Measurements from ENCODE around the gene PIK3AP1. TPM values are rescaled to one million over a fixed set of nuclear protein-coding genes. Genes with fewer than 3 reads are reported as not detected.
"Not testable (repeated sequence)": the region's sequence is repeated elsewhere in the genome, so short reads cannot be mapped to it uniquely, and the experiment has no call there.

PIK3AP1 gene
- total RNA-seq, 3 donors from 2014 or later = 9.8 to 26.9 (median 14.2) TPM

DNA sequence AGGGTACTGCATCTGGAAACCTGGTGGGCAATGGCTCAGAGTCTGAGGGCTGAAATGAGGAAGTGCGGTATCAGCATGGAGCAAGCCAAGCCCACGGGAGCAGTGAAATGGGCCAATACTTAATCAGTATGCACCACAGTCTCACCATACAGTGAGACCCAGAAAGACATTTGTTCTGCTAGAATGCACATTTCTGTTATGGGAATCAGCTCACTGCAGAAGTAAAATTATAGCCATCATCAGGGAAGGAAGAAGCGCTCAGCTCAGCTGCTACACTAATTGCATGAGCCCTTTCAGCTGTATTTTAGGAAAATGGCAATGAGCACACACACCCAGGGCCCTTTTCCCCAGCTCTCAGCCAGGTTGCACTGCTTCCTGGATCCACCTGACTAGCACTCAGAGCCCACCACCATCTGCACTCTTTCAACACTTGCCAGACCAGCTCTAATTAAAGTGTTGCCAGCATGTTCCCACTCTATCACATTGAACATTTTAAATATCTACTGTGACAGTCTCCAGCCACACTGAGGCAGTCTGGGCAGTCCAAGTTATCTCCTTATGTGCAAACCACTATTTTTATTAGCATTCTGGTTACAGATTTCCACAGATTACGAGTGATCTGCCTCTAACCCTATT is 44.2 kb upstream of the PIK3AP1 start:
- Histone ChIP-seq H3K36me3 (no peaks in the 10 kb centered on the region), H3K4me1 (no peaks in the 10 kb centered on the region), H3K9me3 (no peaks in the 10 kb centered on the region), H3K27me3 (no peaks in the 10 kb centered on the region), H3K27ac (no peak overlapping the region), H3K4me3 (no peak overlapping the region)
- intact Hi-C loops (cut with DNase I; ENCODE audit: low total_unique reads) = no loop called here
- no peak for DNase-seq (ENCODE audit: low spot score in 2 of 2)
- TF ChIP-seq POLR2A (IDR thresholded peaks at IDR 0.05) (no peak), POLR2AphosphoS5 (IDR thresholded peaks at IDR 0.05) (no peak)
- TF ChIP-seq, protein P1, sequence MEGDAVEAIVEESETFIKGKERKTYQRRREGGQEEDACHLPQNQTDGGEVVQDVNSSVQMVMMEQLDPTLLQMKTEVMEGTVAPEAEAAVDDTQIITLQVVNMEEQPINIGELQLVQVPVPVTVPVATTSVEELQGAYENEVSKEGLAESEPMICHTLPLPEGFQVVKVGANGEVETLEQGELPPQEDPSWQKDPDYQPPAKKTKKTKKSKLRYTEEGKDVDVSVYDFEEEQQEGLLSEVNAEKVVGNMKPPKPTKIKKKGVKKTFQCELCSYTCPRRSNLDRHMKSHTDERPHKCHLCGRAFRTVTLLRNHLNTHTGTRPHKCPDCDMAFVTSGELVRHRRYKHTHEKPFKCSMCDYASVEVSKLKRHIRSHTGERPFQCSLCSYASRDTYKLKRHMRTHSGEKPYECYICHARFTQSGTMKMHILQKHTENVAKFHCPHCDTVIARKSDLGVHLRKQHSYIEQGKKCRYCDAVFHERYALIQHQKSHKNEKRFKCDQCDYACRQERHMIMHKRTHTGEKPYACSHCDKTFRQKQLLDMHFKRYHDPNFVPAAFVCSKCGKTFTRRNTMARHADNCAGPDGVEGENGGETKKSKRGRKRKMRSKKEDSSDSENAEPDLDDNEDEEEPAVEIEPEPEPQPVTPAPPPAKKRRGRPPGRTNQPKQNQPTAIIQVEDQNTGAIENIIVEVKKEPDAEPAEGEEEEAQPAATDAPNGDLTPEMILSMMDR (IDR thresholded peaks at IDR 0.05) = no peak

DNA sequence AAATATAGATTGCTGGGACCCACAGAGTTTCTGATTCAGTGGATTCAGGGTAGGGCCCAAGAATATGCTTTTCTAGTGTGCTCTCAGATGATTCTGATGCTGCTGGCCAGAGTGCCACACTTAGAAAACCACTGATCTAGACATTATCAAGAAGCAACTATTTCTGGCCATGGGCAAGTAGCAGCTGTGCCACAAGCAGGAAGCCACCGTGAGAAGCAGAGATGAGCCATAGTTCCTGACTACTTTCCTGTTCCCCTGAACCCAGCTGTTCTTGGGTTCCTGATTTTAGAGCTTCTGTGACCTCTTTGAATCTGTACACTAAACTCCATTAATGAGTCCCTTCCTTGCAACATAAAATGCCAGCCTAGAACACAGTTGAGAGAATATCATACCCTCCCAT is 38.1 kb upstream of the PIK3AP1 start:
- H3K4me3 ChIP-seq = no peak overlapping the region
- H3K4me1 ChIP-seq = no peaks in the 10 kb centered on the region
- no peak for TF ChIP-seq POLR2AphosphoS5 (IDR thresholded peaks at IDR 0.05)
- TF ChIP-seq, protein P1 (IDR thresholded peaks at IDR 0.05) = no peak
- TF ChIP-seq POLR2A (IDR thresholded peaks at IDR 0.05) = no peak
- no peak for DNase-seq (ENCODE audit: low spot score in 2 of 2)
- intact Hi-C loops (cut with DNase I; ENCODE audit: low total_unique reads) = no loop called here
- no peaks in the 10 kb centered on the region for H3K36me3 ChIP-seq
- H3K27me3 ChIP-seq = no peaks in the 10 kb centered on the region
- no peak overlapping the region for H3K27ac ChIP-seq
- H3K9me3 ChIP-seq = no peaks in the 10 kb centered on the region

DNA sequence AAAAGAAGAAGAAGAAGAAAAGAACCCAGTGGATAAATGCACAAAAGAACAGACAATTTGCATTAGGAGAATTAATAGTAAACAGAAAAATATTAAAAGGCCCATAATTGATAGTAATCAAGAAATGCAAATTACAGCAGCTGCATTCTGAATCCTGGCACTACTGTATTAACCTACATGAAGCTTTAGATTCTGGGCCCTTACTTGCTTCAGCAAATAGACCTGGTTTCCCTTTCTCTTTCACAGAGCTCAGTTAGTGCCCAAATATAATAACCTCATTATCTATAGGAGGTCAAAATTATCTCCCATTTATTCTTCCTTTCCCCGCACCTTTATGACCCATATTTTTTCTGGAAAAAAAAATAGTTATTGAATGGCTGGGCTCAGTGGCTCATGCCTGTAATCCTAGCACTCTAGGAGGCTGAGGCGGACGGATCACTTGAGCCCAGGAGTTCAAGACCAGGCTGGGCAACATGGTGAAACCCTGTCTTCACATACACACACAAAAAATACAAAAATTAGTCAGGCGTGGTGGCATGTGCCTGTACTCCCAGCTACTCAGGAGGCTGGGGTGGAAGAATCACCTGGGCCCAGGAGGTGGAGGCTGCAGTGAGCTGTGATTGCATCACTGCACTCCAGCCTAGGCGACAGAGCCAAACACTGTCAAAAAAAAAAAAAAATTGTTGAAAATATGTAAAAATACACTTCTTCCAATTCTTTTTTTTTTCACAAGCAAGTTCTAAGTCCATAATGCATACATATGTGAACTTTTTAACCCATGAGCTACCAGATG is 36.0 kb upstream of the PIK3AP1 start:
- Histone ChIP-seq H3K4me1 (no peaks in the 10 kb centered on the region), H3K4me3 (no peak overlapping the region), H3K36me3 (no peaks in the 10 kb centered on the region), H3K9me3 (no peaks in the 10 kb centered on the region), H3K27ac (no peak overlapping the region), H3K27me3 (no peaks in the 10 kb centered on the region)
- no peak for DNase-seq (ENCODE audit: low spot score in 2 of 2)
- TF ChIP-seq POLR2A (IDR thresholded peaks at IDR 0.05) (no peak), POLR2AphosphoS5 (IDR thresholded peaks at IDR 0.05) (no peak)
- TF ChIP-seq, protein P1 (IDR thresholded peaks at IDR 0.05) = no peak
- intact Hi-C loops (cut with DNase I; ENCODE audit: low total_unique reads) = no loop called here

DNA sequence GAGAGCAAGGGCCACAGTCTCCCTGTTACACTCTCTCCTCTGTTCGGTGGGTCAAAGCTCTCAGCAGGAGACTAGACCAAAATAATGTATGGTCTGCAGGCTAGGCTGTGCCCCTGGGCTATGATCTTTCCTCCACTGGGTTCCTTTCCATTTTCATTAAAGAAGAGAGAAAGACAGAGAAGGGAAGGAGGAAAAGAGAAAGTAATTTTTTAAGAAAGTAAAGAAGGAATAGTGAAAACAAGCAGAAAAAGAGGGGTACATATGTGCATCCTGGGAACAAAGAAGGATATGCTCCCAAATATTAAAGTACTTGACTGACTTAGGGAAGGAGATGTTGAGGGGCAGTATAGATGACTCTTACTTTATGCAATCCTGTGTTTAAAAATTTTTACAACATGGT is 33.6 kb upstream of the PIK3AP1 start:
- intact Hi-C loops (cut with DNase I; ENCODE audit: low total_unique reads) = no loop called here
- TF ChIP-seq POLR2A (IDR thresholded peaks at IDR 0.05) (no peak), POLR2AphosphoS5 (IDR thresholded peaks at IDR 0.05) (no peak)
- TF ChIP-seq, protein P1 (IDR thresholded peaks at IDR 0.05) = no peak
- DNase-seq (ENCODE audit: low spot score in 2 of 2) = no peak
- Histone ChIP-seq H3K27ac (no peak overlapping the region), H3K36me3 (no peaks in the 10 kb centered on the region), H3K4me1 (no peaks in the 10 kb centered on the region), H3K27me3 (no peaks in the 10 kb centered on the region), H3K4me3 (no peak overlapping the region), H3K9me3 (no peaks in the 10 kb centered on the region)

DNA sequence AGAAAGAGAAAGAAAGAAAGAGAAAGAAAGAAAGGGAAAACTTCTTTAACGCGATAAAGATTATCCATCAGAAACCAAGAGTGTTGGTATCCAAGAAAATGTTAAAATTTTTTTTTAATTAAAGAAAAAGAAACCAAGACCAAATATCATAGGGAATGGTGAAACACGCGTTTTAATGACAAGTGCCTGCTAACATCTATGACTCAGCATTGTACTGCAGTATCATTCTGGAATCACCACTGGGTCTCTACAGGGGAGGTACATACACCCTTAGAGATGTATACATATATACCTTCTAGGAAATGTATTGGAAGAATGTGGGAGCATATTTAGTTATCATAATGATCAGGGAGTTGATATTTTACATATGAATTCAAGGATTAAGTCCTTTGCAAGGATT is 32.1 kb upstream of the PIK3AP1 start:
- Histone ChIP-seq H3K27ac (no peak overlapping the region), H3K27me3 (no peaks in the 10 kb centered on the region), H3K4me3 (no peak overlapping the region), H3K9me3 (no peaks in the 10 kb centered on the region), H3K36me3 (no peaks in the 10 kb centered on the region), H3K4me1 (no peaks in the 10 kb centered on the region)
- no peak for DNase-seq (ENCODE audit: low spot score in 2 of 2)
- intact Hi-C loops (cut with DNase I; ENCODE audit: low total_unique reads) = no loop called here
- TF ChIP-seq POLR2AphosphoS5 (IDR thresholded peaks at IDR 0.05) (no peak), POLR2A (IDR thresholded peaks at IDR 0.05) (no peak)
- TF ChIP-seq, protein P1 (IDR thresholded peaks at IDR 0.05) = no peak

DNA sequence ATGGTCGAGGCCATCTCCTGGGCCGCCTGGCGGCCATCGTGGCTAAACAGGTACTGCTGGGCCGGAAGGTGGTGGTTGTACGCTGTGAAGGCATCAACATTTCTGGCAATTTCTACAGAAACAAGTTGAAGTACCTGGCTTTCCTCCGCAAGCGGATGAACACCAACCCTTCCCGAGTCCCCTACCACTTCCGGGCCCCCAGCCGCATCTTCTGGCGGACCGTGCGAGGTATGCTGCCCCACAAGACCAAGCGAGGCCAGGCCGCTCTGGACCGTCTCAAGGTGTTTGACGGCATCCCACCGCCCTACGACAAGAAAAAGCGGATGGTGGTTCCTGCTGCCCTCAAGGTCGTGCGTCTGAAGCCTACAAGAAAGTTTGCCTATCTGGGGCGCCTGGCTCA is 30.0 kb upstream of the PIK3AP1 start:
- H3K27me3 ChIP-seq; H3K4me3 ChIP-seq; H3K4me1 ChIP-seq; H3K36me3 ChIP-seq; H3K27ac ChIP-seq; intact Hi-C loops (cut with DNase I; ENCODE audit: low total_unique reads); DNase-seq (ENCODE audit: low spot score in 2 of 2); H3K9me3 ChIP-seq: not testable (repeated sequence)
